Breast epithelium (tissue), 3 donors: ENCODE data around the gene PIK3R1.

ENCODE experiments used
- CTCF ChIP-seq, 3 donors: fragments of 450-650 bp; IDR thresholded peaks; one replicate each; pipeline ENCODE4 v1.5.1; 2016 to 2017; ENCODE audit warnings: antibody characterized with exemption in 3 of 3, mild to moderate bottlenecking in 3 of 3, moderate library complexity in 3 of 3
- POLR2AphosphoS5 ChIP-seq, 3 donors: sonication (generic); formaldehyde crosslinking; IDR thresholded peaks; one replicate each; pipeline ENCODE4 v1.6.1; 2017; ENCODE audit warnings: antibody characterized with exemption in 3 of 3

- TF ChIP-seq CTCF (IDR thresholded peaks at IDR 0.05), result no peak
- no peak for TF ChIP-seq POLR2AphosphoS5 (IDR thresholded peaks at IDR 0.05)
Observed at GRCh38 chr5:68243681-68244080, 28.1 kb downstream of the PIK3R1 start.
